GM12878 (cell line): Measurements from ENCODE around the gene GUCY1A1. TPM values are rescaled to one million over a fixed set of nuclear protein-coding genes. Genes with fewer than 3 reads are reported as not detected.

ENCODE experiments used
- ATAC-seq: fragments of 200-7000 bp; cut with Tn5 transposase; 3 replicates; pipeline ENCODE4 v1.9.1; 2020; ENCODE audit warnings: mild to moderate bottlenecking, moderate library complexity
- BruUV-seq: library from RNA; stranded (reverse); fragments of 400-500 nt; replicated peaks from 2 replicates; lab custom pipeline; 2021; lab: Mats Ljungman, UMichigan
- CTCF ChIA-PET: fragments of 300-600 bp; sonication (Branson Sonifier 250); formaldehyde crosslinking; extraction: SDS; loops from one replicate; lab custom pipeline; 2021; ENCODE audit warnings: inconsistent platforms; lab: Yijun Ruan, JAX
- POLR2A ChIA-PET: fragments of 350-600 bp; formaldehyde crosslinking; extraction: SDS; loops from one replicate; lab custom pipeline; 2021; ENCODE audit warnings: inconsistent platforms; lab: Charles Lee
- RAD21 ChIA-PET: fragments of 300-600 bp; sonication (Branson Sonifier 250); formaldehyde crosslinking; loops from one replicate; lab custom pipeline; 2023; ENCODE audit warnings: antibody characterized with exemption; ENCODE audit not compliant: unreplicated experiment; lab: Charles Lee
- SMC1A ChIA-PET: fragments of 300-600 bp; sonication (Branson Sonifier 250); formaldehyde crosslinking; loops from one replicate; lab custom pipeline; 2023; ENCODE audit not compliant: unreplicated experiment, uncharacterized antibody; lab: Charles Lee
- DNase-seq: peaks from one replicate; pipeline ENCODE4 v3.0.0-alpha.2; 2011; ENCODE audit warnings: low read depth, low spot score
- FAIRE-seq: peaks from 3 replicates; lab custom pipeline; 2011; peaks lifted over from hg19 to GRCh38; lab: Jason Lieb, UNC
- H2AFZ ChIP-seq: 2 replicates; pipeline ENCODE4 v1.6.0; 2011; ENCODE audit warnings: low read depth, low read length, control low read depth; ENCODE audit not compliant: control insufficient read depth
- H3K27ac ChIP-seq: 2 replicates; pipeline ENCODE4 v1.5.1; 2011; ENCODE audit warnings: control low read depth; ENCODE audit not compliant: control insufficient read depth, insufficient read depth
- H3K27me3 ChIP-seq, 2 experiments: replicated peaks in 1 of 2; 2 replicates each; pipeline versions ENCODE4 v1.6.0 to v1.6.1; 2011; ENCODE audit warnings: low read length in 1 of 2; ENCODE audit not compliant: control insufficient read depth in 2 of 2, insufficient read depth in 2 of 2
- H3K36me3 ChIP-seq, 2 experiments: 2 replicates each; pipeline ENCODE4 v1.5.1; 2011; ENCODE audit warnings: low read length in 1 of 2; ENCODE audit not compliant: control insufficient read depth in 2 of 2, insufficient read depth in 2 of 2
- H3K4me1 ChIP-seq: 2 replicates; pipeline ENCODE4 v1.6.1; 2011; ENCODE audit warnings: mild to moderate bottlenecking, low read length, moderate library complexity, mixed read lengths; ENCODE audit not compliant: control insufficient read depth, insufficient read depth
- H3K4me2 ChIP-seq: 2 replicates; pipeline ENCODE4 v1.6.0; 2011; ENCODE audit warnings: control low read depth; ENCODE audit not compliant: control insufficient read depth, insufficient read depth
- H3K4me3 ChIP-seq: fragments of 200-600 bp; sonication (generic); 2 replicates; pipeline ENCODE4 v1.5.1; 2016
- H3K79me2 ChIP-seq: 2 replicates; pipeline ENCODE4 v1.6.0; 2011; ENCODE audit warnings: low read length; ENCODE audit not compliant: control insufficient read depth, insufficient read depth
- H3K9ac ChIP-seq: 2 replicates; pipeline ENCODE4 v1.8.0; 2011; ENCODE audit warnings: low read length, control low read depth, mixed read lengths; ENCODE audit not compliant: control insufficient read depth, insufficient read depth
- H3K9me3 ChIP-seq: replicated peaks from 3 replicates; pipeline ENCODE4 v1.5.1; 2011; ENCODE audit warnings: mild to moderate bottlenecking, low read length; ENCODE audit not compliant: control insufficient read depth, insufficient read depth
- H4K20me1 ChIP-seq: 2 replicates; pipeline ENCODE4 v1.6.0; 2011; ENCODE audit not compliant: control insufficient read depth, insufficient read depth
- ATF7 ChIP-seq: fragments of 450-650 bp; IDR thresholded peaks from 2 replicates; pipeline ENCODE4 v1.6.1; 2016; ENCODE audit warnings: low read depth, mild to moderate bottlenecking
- BHLHE40 ChIP-seq, 2 experiments: fragments of 450-650 bp in 1 of 2; IDR thresholded peaks; 2 replicates each; pipeline ENCODE4 v1.6.1; 2011 to 2017; ENCODE audit warnings: low read depth in 2 of 2, borderline replicate concordance in 1 of 2, improper control_type of control experiment in 1 of 2, low read length in 1 of 2, mild to moderate bottlenecking in 1 of 2
- CBX5 ChIP-seq: sonication (generic); IDR thresholded peaks from 2 replicates; pipeline ENCODE4 v1.6.1; 2016; ENCODE audit warnings: low read depth, moderate library complexity, mild to moderate bottlenecking, inconsistent platforms
- CHD2 ChIP-seq: IDR thresholded peaks from 2 replicates; pipeline ENCODE4 v1.6.1; 2011; ENCODE audit warnings: low read depth, low read length, improper control_type of control experiment, borderline replicate concordance
- DPF2 ChIP-seq: fragments of 450-650 bp; IDR thresholded peaks from 2 replicates; pipeline ENCODE4 v1.6.1; 2017; ENCODE audit warnings: mild to moderate bottlenecking
- GABPA ChIP-seq: IDR thresholded peaks from 2 replicates; pipeline ENCODE4 v1.6.1; 2014; ENCODE audit warnings: antibody characterized with exemption, low read depth, mild to moderate bottlenecking, inconsistent platforms
- IKZF1 ChIP-seq: fragments of 450-650 bp; conservative IDR thresholded peaks from 2 replicates; pipeline ENCODE4 v1.6.1; 2017; ENCODE audit warnings: antibody characterized with exemption, mild to moderate bottlenecking
- KLF5 ChIP-seq: fragments of 450-650 bp; IDR thresholded peaks from 2 replicates; pipeline ENCODE4 v1.6.1; 2014; ENCODE audit warnings: mild to moderate bottlenecking; ENCODE audit not compliant: partially characterized antibody
- MTA2 ChIP-seq: fragments of 450-650 bp; IDR thresholded peaks from 2 replicates; pipeline ENCODE4 v1.6.1; 2016; ENCODE audit warnings: low read depth, mild to moderate bottlenecking, moderate library complexity
- RAD51 ChIP-seq: fragments of 450-650 bp; IDR thresholded peaks from 2 replicates; pipeline ENCODE4 v1.6.1; 2016; ENCODE audit warnings: moderate library complexity, mild to moderate bottlenecking, inconsistent platforms
- WGBS: methylation state at CpG from one replicate; pipeline ENCODE4 v1.1.6; 2016; ENCODE audit warnings: low lambda C conversion rate; ENCODE audit not compliant: insufficient replicate concordance, insufficient coverage; ENCODE audit errors: missing lambda C conversion rate; 5-methylcytosine and 5-hydroxymethylcytosine counted together
- in situ Hi-C: fragments of 300-500 bp; cut with MboI; formaldehyde crosslinking; loops from 9 replicates; pipeline ENCODE4 v1.14.3; 2018; ENCODE audit warnings: mixed read lengths
- intact Hi-C: fragments of 100-400 bp; cut with micrococcal nuclease; formaldehyde crosslinking; loops from one replicate; pipeline ENCODE4 v1.14.2; 2022; ENCODE audit not compliant: unreplicated experiment
- polyA plus RNA-seq, 11 experiments: library from polyadenylated mRNA; depleted of rRNA in 4 of 11; unstranded in 6 of 11; stranded (reverse) in 5 of 11; fragments of >200 nt; fragmentation: Nextera tagmentation in 4 of 11; fragmentation: Illumina TruSeq in 1 of 11; extraction: Ambion mirVana in 4 of 11; extraction: Trizol in 1 of 11; gene quantifications; 1 replicate in 1 of 11; 2 replicates in 10 of 11; pipeline versions ENCODE4 v1.2.1 to v1.2.3, GENCODE V29; 2011 to 2016; ENCODE audit warnings: inconsistent platforms in 2 of 11, missing spikeins in 2 of 11, low read depth in 1 of 11
- total RNA-seq, 4 experiments: library from RNA; depleted of rRNA in 3 of 4; stranded (reverse); fragments of >200 nt in 3 of 4; fragmentation: Illumina TruSeq in 1 of 4; extraction: Trizol in 1 of 4; gene quantifications; 2 replicates each; pipeline versions ENCODE4 v1.2.1 to v1.2.3, GENCODE V29; 2013 to 2021
- TF ChIP-seq, protein P1 (sequence below): fragments of 150-350 bp; IDR thresholded peaks from 2 replicates; pipeline ENCODE4 v1.6.1; 2014; ENCODE audit warnings: mild to moderate bottlenecking, low read depth, low read length
- TF ChIP-seq, protein P2 (sequence below): fragments of 450-650 bp; formaldehyde crosslinking; IDR thresholded peaks from 2 replicates; pipeline ENCODE4 v1.5.0; 2022; ENCODE audit warnings: mild to moderate bottlenecking, missing genetic modification characterization

GUCY1A1 gene
- total and polyA plus RNA-seq, 10 of the 15 experiments (the other 5 are each of a cell fraction or from before 2014, with no cell fraction given): 0.44 to 22.6 (median 0.55) TPM

DNA sequence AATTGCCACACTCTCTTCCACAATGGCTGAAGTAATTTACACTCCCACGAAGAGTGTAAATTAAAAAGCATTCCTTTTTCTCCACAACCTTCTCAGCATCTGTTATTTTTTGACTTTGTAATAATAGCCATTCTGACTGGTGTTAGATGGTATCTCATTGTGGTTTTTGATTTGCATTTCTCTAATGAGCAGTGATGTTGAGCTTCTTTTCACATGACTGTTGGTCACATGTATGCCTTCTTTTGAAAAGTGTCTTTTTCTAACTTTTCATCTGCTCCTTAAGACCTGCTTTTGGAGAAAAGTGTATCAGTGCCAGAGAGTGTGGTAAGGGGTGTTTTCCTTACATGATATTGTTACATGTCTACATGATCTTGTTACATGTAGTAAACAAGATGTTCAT lies 25.7 kb downstream of the GUCY1A1 start:
- intact Hi-C loops: no loop called here
- ChIA-PET CTCF (interaction anchor here (1.1 to 2.2 kb wide), 2 partner anchors 16 to 56 kb away, joined by 4 to 9 read pairs; no protein-coding TSS in a partner anchor), POLR2A (interaction anchor here (1.2 to 1.5 kb wide), 5 partner anchors 10 to 68 kb away, joined by 3 to 10 read pairs (median 4); no protein-coding TSS in a partner anchor), SMC1A (interaction anchor here (0.7 to 8.4 kb wide), 12 partner anchors 11 to 163 kb away, joined by 3 to 52 read pairs (median 6); no protein-coding TSS in a partner anchor), RAD21 (interaction anchor here (1.2 to 2.1 kb wide), 6 partner anchors 17 to 95 kb away, joined by 3 to 8 read pairs (median 4); partner anchors contain the start of gene GUCY1B1)
- H3K4me1 ChIP-seq: no peaks in the 10 kb centered on the region
- TF ChIP-seq IKZF1 (0 out of 2 replicates have a peak, but pooled peaks have one; percentile 19), GABPA (no peak), RAD51 (peak; percentile 80), ATF7 (0 out of 2 replicates have a peak, but pooled peaks have one; percentile 20), KLF5 (no peak), DPF2 (no peak), CBX5 (no peak), BHLHE40 (IDR thresholded peaks at IDR 0.05; ENCODE audit: borderline replicate concordance in 1 of 2, low read depth in 2 of 2, low read length in 1 of 2) (peak in 1 of 2 experiments; percentile 49; a peak in 1 of 4 replicates), MTA2 (peak; percentile 59), CHD2 (no peak)
- TF ChIP-seq, protein P1, sequence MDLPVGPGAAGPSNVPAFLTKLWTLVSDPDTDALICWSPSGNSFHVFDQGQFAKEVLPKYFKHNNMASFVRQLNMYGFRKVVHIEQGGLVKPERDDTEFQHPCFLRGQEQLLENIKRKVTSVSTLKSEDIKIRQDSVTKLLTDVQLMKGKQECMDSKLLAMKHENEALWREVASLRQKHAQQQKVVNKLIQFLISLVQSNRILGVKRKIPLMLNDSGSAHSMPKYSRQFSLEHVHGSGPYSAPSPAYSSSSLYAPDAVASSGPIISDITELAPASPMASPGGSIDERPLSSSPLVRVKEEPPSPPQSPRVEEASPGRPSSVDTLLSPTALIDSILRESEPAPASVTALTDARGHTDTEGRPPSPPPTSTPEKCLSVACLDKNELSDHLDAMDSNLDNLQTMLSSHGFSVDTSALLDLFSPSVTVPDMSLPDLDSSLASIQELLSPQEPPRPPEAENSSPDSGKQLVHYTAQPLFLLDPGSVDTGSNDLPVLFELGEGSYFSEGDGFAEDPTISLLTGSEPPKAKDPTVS: no peak
- TF ChIP-seq, protein P2, sequence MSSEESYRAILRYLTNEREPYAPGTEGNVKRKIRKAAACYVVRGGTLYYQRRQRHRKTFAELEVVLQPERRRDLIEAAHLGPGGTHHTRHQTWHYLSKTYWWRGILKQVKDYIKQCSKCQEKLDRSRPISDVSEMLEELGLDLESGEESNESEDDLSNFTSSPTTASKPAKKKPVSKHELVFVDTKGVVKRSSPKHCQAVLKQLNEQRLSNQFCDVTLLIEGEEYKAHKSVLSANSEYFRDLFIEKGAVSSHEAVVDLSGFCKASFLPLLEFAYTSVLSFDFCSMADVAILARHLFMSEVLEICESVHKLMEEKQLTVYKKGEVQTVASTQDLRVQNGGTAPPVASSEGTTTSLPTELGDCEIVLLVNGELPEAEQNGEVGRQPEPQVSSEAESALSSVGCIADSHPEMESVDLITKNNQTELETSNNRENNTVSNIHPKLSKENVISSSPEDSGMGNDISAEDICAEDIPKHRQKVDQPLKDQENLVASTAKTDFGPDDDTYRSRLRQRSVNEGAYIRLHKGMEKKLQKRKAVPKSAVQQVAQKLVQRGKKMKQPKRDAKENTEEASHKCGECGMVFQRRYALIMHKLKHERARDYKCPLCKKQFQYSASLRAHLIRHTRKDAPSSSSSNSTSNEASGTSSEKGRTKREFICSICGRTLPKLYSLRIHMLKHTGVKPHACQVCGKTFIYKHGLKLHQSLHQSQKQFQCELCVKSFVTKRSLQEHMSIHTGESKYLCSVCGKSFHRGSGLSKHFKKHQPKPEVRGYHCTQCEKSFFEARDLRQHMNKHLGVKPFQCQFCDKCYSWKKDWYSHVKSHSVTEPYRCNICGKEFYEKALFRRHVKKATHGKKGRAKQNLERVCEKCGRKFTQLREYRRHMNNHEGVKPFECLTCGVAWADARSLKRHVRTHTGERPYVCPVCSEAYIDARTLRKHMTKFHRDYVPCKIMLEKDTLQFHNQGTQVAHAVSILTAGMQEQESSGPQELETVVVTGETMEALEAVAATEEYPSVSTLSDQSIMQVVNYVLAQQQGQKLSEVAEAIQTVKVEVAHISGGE: no peak
- H4K20me1 ChIP-seq: no peaks in the 10 kb centered on the region
- H3K4me2 ChIP-seq: no peak overlapping the region
- H3K4me3 ChIP-seq: no peak overlapping the region
- no peaks in the 10 kb centered on the region for H3K79me2 ChIP-seq
- H3K27me3 ChIP-seq: no peaks in the 10 kb centered on the region
- no peaks in the 10 kb centered on the region for H3K36me3 ChIP-seq
- WGBS: 52% methylated on average over 1 of the region's 1 CpG
- ATAC-seq (peak; percentile 58), DNase-seq (no peak), FAIRE-seq (no peak)
- H3K27ac ChIP-seq: no peak overlapping the region
- no TSS peak for BruUV-seq
- H2AFZ ChIP-seq: no peak overlapping the region
- in situ Hi-C loops: no loop called here
- H3K9ac ChIP-seq: no peak overlapping the region
- H3K9me3 ChIP-seq: no peaks in the 10 kb centered on the region
